Thyroid gland (tissue), 4 donors: Measurements from ENCODE around the gene PFN4.

Source experiments
- POLR2A ChIP-seq, 2 donors: fragments of 450-650 bp; IDR thresholded peaks; one replicate each; pipeline ENCODE4 v1.6.1; 2017; ENCODE audit warnings: antibody characterized with exemption in 2 of 2, mild to moderate bottlenecking in 2 of 2, moderate library complexity in 1 of 2
- TF ChIP-seq, protein P1 (sequence below), 6 experiments: fragments of 200-600 bp in 3 of 6; fragments of 450-650 bp in 3 of 6; sonication (generic) in 3 of 6; IDR thresholded peaks; one replicate each; pipeline ENCODE4 v1.5.1; 2016 to 2019; ENCODE audit warnings: antibody characterized with exemption in 6 of 6, mild to moderate bottlenecking in 2 of 6, inconsistent platforms in 1 of 6, moderate library complexity in 1 of 6

DNA sequence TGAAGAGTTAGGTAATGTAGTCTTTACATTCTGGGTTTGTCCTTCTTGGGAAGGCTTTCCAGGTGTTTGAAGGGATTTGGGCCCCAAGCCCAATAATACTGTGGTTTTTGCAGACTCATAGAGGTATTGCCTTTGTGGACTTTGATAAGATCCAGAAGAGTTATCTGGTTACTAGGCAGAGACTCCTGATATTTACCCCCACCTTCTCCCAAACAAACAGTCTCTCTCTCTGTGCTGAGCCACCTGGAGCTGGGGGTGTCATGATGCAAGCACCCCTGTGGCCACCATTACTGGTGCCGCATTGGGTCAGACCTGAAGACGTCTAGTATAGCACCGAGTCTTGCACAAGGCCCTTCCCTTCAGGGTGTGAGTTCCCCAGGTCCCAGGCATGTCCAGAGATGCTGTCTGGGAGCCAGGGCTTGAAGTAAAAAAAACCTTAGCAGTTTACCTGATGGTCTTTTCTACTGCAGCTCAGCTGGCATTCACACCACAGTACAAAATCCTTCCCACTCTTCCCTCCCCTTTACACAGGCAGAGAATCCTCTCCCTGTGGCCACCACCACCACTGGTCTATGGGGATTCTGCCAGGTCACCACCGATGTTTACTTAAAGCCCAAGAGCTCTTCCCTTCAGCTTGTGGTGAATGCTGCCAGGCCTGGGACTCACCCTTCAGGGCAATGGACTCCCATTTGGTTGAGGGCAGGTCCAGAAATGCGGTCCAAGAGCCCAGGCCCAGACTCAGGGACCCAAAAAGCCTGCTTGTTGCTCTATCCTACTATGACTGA is 29.5 kb upstream of the PFN4 start:
- TF ChIP-seq, protein P1, sequence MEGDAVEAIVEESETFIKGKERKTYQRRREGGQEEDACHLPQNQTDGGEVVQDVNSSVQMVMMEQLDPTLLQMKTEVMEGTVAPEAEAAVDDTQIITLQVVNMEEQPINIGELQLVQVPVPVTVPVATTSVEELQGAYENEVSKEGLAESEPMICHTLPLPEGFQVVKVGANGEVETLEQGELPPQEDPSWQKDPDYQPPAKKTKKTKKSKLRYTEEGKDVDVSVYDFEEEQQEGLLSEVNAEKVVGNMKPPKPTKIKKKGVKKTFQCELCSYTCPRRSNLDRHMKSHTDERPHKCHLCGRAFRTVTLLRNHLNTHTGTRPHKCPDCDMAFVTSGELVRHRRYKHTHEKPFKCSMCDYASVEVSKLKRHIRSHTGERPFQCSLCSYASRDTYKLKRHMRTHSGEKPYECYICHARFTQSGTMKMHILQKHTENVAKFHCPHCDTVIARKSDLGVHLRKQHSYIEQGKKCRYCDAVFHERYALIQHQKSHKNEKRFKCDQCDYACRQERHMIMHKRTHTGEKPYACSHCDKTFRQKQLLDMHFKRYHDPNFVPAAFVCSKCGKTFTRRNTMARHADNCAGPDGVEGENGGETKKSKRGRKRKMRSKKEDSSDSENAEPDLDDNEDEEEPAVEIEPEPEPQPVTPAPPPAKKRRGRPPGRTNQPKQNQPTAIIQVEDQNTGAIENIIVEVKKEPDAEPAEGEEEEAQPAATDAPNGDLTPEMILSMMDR (IDR thresholded peaks at IDR 0.05): no peak
- no peak for TF ChIP-seq POLR2A (IDR thresholded peaks at IDR 0.05)
